Measurements from ENCODE around the gene LOXL3. TPM values are rescaled to one million over a fixed set of nuclear protein-coding genes. Genes with fewer than 3 reads are reported as not detected.

The LOXL3 gene
- total RNA-seq, 1 donor from 2014 or later: 30.2 TPM

DNA sequence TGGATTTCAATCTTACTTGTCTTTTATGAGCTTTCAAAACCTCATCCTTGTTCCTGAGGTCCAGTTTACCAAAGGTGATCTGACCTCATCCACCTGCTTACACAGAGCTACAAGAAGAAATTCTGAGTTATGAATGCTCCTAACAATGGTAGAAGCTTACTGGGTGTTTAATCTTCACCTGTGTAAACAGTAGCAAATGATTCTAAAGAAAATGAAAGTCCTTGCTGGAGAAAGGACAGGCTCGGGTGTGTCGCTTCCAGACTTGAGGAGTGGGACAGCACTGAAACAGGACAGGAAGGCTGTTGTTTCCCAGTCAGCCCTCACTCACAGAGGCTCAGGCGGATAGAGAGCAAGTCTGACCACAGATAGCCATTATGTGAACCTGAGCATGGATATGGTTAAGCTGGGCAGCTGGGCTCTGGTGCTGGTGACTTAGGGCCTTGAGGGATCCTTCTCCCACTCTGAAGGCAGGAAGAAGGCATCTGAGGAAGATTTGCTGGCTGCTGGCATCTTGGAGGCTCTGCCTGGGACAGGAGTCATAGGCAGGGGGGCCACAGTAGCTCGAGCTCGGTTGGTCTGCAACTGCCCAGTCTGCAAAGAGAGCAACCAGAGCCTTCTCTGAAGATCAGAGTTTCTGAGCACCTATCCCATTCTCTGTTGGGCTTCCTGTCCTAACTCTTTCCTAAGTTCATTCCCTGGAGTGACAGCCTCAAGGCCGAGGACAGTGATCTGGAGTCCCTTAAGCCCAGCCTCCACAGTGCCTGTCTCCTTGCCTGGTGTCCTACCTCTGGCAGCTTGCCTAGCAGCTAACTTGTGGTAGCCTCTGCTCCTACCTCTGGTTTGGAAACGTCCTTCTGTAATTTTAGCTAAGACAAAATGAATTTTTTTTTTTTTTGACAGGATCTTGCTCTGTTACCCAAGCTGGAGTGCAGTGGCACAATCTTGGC lies 4.8 kb upstream of the LOXL3 start:
- Mint-ChIP-seq H3K27me3 (ENCODE audit: low read depth) (peaks cover 33% of the 10 kb centered on the region), H3K9me3 (no peaks in the 10 kb centered on the region), H3K27ac (ENCODE audit: unreplicated experiment) (no peak overlapping the region), H3K4me3 (peak overlapping the region; percentile 47), H3K36me3 (ENCODE audit: low read depth) (no peaks in the 10 kb centered on the region), H3K4me1 (peaks cover 3% of the 10 kb centered on the region)
- no peak for DNase-seq (ENCODE audit: low read depth, low spot score)
- TF ChIP-seq, protein P1, sequence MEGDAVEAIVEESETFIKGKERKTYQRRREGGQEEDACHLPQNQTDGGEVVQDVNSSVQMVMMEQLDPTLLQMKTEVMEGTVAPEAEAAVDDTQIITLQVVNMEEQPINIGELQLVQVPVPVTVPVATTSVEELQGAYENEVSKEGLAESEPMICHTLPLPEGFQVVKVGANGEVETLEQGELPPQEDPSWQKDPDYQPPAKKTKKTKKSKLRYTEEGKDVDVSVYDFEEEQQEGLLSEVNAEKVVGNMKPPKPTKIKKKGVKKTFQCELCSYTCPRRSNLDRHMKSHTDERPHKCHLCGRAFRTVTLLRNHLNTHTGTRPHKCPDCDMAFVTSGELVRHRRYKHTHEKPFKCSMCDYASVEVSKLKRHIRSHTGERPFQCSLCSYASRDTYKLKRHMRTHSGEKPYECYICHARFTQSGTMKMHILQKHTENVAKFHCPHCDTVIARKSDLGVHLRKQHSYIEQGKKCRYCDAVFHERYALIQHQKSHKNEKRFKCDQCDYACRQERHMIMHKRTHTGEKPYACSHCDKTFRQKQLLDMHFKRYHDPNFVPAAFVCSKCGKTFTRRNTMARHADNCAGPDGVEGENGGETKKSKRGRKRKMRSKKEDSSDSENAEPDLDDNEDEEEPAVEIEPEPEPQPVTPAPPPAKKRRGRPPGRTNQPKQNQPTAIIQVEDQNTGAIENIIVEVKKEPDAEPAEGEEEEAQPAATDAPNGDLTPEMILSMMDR (conservative IDR thresholded peaks at IDR 0.05): no peak

DNA sequence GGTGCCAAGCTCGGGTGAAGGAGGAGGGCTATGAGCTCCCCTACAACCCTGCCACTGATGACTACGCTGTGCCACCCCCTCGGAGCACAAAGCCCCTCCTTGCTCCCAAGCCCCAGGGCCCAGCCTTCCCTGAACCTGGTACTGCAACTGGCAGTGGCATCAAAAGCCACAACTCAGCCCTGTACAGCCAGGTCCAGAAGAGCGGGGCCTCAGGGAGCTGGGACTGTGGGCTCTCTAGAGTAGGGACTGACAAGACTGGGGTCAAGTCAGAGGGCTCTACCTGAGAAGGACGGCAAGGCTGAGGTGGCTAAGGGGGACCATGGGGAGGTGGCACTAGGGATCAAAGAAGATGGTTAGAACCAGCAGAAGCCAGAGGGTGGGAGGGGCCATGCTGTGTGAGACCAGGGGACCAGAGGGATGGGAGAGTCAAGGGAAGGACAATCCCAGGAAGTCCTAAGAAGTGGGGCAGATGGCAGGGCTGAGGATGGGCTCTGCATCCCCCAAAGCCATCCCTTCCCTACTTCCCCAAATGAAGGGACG lies 3.2 kb upstream of the LOXL3 start:
- H3K36me3 Mint-ChIP-seq (ENCODE audit: low read depth): peaks cover 1% of the 10 kb centered on the region
- DNase-seq (ENCODE audit: low read depth, low spot score): no peak
- TF ChIP-seq, protein P1 (conservative IDR thresholded peaks at IDR 0.05): no peak
- peak overlapping the region; percentile 72 for H3K4me3 Mint-ChIP-seq
- H3K4me1 Mint-ChIP-seq: peaks cover 18% of the 10 kb centered on the region
- H3K27me3 Mint-ChIP-seq (ENCODE audit: low read depth): peaks cover 26% of the 10 kb centered on the region
- peak overlapping the region; percentile 57 for H3K27ac Mint-ChIP-seq (ENCODE audit: unreplicated experiment)
- H3K9me3 Mint-ChIP-seq: no peaks in the 10 kb centered on the region

DNA sequence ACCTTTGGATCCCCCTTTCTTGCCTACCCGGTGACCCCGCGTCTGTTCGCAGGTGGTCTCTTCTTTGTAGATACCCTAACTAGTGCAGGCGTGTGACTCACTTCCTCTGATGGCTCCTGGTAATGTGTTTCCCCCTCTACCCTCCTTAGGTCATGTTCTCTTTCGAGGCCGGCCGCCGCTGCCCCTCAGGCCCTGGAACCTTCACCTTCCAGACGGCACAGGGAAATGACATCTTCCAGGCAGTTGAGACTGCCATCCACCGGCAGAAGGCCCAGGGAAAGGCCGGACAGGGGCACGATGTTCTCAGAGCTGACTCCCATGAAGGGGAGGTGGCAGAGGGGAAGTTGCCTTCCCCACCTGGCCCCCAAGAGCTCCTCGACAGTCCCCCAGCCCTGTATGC lies 2.4 kb upstream of the LOXL3 start:
- peaks cover 7% of the 10 kb centered on the region for H3K36me3 Mint-ChIP-seq (ENCODE audit: low read depth)
- no peaks in the 10 kb centered on the region for H3K9me3 Mint-ChIP-seq
- peak overlapping the region; percentile 72 for H3K4me3 Mint-ChIP-seq
- H3K27ac Mint-ChIP-seq (ENCODE audit: unreplicated experiment): peak overlapping the region; percentile 75
- DNase-seq (ENCODE audit: low read depth, low spot score): no peak
- peaks cover 25% of the 10 kb centered on the region for H3K4me1 Mint-ChIP-seq
- peaks cover 19% of the 10 kb centered on the region for H3K27me3 Mint-ChIP-seq (ENCODE audit: low read depth)
- TF ChIP-seq, protein P1 (conservative IDR thresholded peaks at IDR 0.05): no peak

DNA sequence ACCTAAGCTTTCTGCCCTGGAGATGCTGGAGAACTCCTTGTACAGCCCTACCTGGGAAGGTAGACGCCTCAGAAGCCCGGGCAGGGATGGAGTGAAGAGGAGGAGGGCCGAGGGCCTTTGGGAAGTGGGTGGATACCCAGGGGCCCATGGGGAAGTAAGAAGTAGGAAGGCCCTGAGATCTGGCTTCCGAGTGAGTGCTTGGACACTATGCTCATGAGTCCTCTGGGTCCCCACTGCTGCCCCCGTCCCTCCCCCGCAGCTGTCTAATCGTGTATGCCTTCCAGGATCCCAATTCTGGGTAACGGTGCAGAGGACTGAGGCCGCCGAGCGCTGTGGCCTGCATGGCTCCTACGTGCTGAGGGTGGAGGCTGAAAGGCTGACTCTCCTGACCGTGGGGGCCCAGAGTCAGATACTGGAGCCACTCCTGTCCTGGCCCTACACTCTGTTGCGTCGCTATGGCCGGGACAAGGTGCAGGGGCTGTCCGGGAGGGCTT lies 1.9 kb upstream of the LOXL3 start:
- no peaks in the 10 kb centered on the region for H3K9me3 Mint-ChIP-seq
- H3K27ac Mint-ChIP-seq (ENCODE audit: unreplicated experiment): no peak overlapping the region

DNA sequence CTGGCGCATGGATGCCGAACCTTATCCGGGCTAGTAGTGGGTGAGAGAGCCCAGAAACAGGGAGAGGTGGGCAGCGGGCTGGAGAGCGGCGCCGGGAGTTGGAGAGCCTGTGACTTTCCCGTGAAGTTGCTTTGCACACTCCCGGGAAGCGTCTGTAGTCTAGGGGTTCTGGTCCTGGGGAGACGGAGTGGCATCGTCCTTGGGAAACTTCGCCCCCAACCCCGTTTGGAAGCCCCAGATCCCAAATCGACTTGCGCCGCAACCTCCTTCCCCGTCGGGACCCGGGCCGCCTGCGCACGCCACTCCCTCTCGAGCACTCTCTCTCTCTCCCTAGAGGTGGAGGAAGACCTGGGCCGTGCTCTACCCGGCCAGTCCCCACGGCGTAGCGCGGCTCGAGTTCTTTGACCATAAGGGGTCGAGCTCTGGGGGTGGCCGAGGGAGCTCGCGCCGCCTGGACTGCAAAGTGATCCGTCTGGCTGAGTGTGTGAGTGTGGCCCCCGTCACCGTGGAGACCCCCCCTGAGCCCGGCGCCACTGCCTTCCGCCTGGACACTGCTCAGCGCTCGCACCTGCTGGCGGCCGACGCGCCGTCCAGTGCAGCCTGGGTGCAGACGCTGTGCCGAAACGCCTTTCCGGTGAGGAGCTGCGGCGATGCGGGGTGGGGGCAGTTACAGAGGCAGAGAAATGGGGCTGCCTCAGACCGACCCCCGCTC lies 1.2 kb upstream of the LOXL3 start:
- H3K9me3 Mint-ChIP-seq: no peaks in the 10 kb centered on the region
- peaks cover 34% of the 10 kb centered on the region for H3K4me1 Mint-ChIP-seq
- DNase-seq (ENCODE audit: low read depth, low spot score): peak; percentile 49
- H3K4me3 Mint-ChIP-seq: peak overlapping the region; percentile 94
- H3K36me3 Mint-ChIP-seq (ENCODE audit: low read depth): peaks cover 9% of the 10 kb centered on the region
- peaks cover 8% of the 10 kb centered on the region for H3K27me3 Mint-ChIP-seq (ENCODE audit: low read depth)
- TF ChIP-seq, protein P1 (conservative IDR thresholded peaks at IDR 0.05): peak; percentile 26
- H3K27ac Mint-ChIP-seq (ENCODE audit: unreplicated experiment): peak overlapping the region; percentile 88

More for the DNA sequence above, 1.9 kb upstream of the LOXL3 start:
- TF ChIP-seq, protein P1 (conservative IDR thresholded peaks at IDR 0.05): no peak
- DNase-seq (ENCODE audit: low read depth, low spot score): no peak
- H3K27me3 Mint-ChIP-seq (ENCODE audit: low read depth): peaks cover 15% of the 10 kb centered on the region
- peaks cover 7% of the 10 kb centered on the region for H3K36me3 Mint-ChIP-seq (ENCODE audit: low read depth)
- H3K4me1 Mint-ChIP-seq: peaks cover 27% of the 10 kb centered on the region
- H3K4me3 Mint-ChIP-seq: peak overlapping the region; percentile 94

Data from neural crest cell (in vitro differentiated cells).